PC-9 (cell line): ENCODE results near the gene GALNT16. TPM values are rescaled to one million over a fixed set of nuclear protein-coding genes. Genes with fewer than 3 reads are reported as not detected.

Experiments used
- BruUV-seq: library from RNA; stranded (reverse); fragments of 400-500 nt; replicated peaks from 2 replicates; lab custom pipeline; 2021; lab: Mats Ljungman, UMichigan
- CTCF ChIA-PET: fragments of 300-600 bp; sonication (Branson Sonifier 250); formaldehyde crosslinking; loops from one replicate; lab custom pipeline; 2022; ENCODE audit warnings: antibody characterized with exemption; lab: Charles Lee
- POLR2A ChIA-PET: fragments of 300-600 bp; sonication (Branson Sonifier 250); formaldehyde crosslinking; loops from one replicate; lab custom pipeline; 2022; ENCODE audit warnings: antibody characterized with exemption; ENCODE audit not compliant: unreplicated experiment; lab: Charles Lee
- DNase-seq, 2 experiments: peaks; one replicate each; pipeline versions ENCODE4 v3.0.0 to v3.0.0-alpha.2; 2015 to 2022; ENCODE audit warnings: mixed read lengths in 1 of 2
- H2AFZ ChIP-seq: fragments of 200-600 bp; sonication (generic); 2 replicates; pipeline ENCODE4 v1.8.1; 2017; ENCODE audit warnings: antibody characterized with exemption
- H3F3A ChIP-seq: fragments of 200-600 bp; sonication (generic); 2 replicates; pipeline ENCODE4 v1.8.1; 2017; ENCODE audit warnings: antibody characterized with exemption, mild to moderate bottlenecking, low read depth; ENCODE audit not compliant: insufficient read depth
- H3K27ac ChIP-seq: fragments of 200-600 bp; sonication (generic); 2 replicates; pipeline ENCODE4 v1.6.1; 2016; ENCODE audit warnings: mixed run types
- H3K27me3 ChIP-seq: fragments of 200-600 bp; sonication (generic); 2 replicates; pipeline ENCODE4 v1.6.1; 2016; ENCODE audit warnings: low read depth, mixed run types; ENCODE audit not compliant: insufficient read depth
- H3K36me3 ChIP-seq: fragments of 200-600 bp; sonication (generic); 2 replicates; pipeline ENCODE4 v1.6.1; 2016; ENCODE audit warnings: low read depth, mixed run types
- H3K4me1 ChIP-seq: fragments of 200-600 bp; sonication (generic); replicated peaks from 2 replicates; pipeline ENCODE4 v1.6.1; 2016; ENCODE audit warnings: mixed run types; ENCODE audit not compliant: insufficient read depth
- H3K4me2 ChIP-seq: fragments of 200-600 bp; sonication (generic); 2 replicates; pipeline ENCODE4 v1.6.1; 2017; ENCODE audit warnings: mixed run types
- H3K4me3 ChIP-seq: fragments of 200-600 bp; sonication (generic); 2 replicates; pipeline ENCODE4 v1.6.1; 2016; ENCODE audit warnings: mixed run types
- H3K79me2 ChIP-seq: fragments of 200-600 bp; sonication (generic); 2 replicates; pipeline ENCODE4 v1.6.1; 2017; ENCODE audit warnings: low read depth, mixed run types
- H3K9me2 ChIP-seq: fragments of 200-600 bp; sonication (generic); 2 replicates; pipeline ENCODE4 v1.8.1; 2017; ENCODE audit warnings: mild to moderate bottlenecking; ENCODE audit not compliant: insufficient read depth
- H3K9me3 ChIP-seq: fragments of 200-600 bp; sonication (generic); 2 replicates; pipeline ENCODE4 v1.8.1; 2016; ENCODE audit warnings: low read depth; ENCODE audit not compliant: insufficient read depth
- H4K20me1 ChIP-seq: fragments of 200-600 bp; sonication (generic); 2 replicates; pipeline ENCODE4 v1.8.1; 2017; ENCODE audit not compliant: insufficient read depth
- CTCF ChIP-seq: fragments of 200-600 bp; sonication (generic); conservative IDR thresholded peaks from 2 replicates; pipeline ENCODE4 v1.6.1; 2017; ENCODE audit warnings: mixed run types, antibody characterized with exemption, mild to moderate bottlenecking, moderate library complexity
- EZH2 ChIP-seq: fragments of 200-600 bp; sonication (generic); IDR thresholded peaks from 2 replicates; pipeline ENCODE4 v1.8.0; 2017; ENCODE audit warnings: antibody characterized with exemption, low read depth
- intact Hi-C: fragments of 100-400 bp; cut with micrococcal nuclease; formaldehyde crosslinking; loops from one replicate; pipeline ENCODE4 v1.10.0; 2022; ENCODE audit not compliant: unreplicated experiment
- total RNA-seq: library from RNA; stranded (reverse); gene quantifications from 2 replicates; pipeline ENCODE4 v1.2.3, GENCODE V29; 2021

The GALNT16 gene
- total RNA-seq, 1 experiment from 2014 or later, result 22.8 TPM

- TF ChIP-seq EZH2, result no peak
- no peak for TF ChIP-seq CTCF
- Histone ChIP-seq H3K9me2 (no peaks in the 10 kb centered on the region), H2AFZ (no peak overlapping the region), H3K4me1 (peaks cover 22% of the 10 kb centered on the region), H4K20me1 (no peaks in the 10 kb centered on the region), H3K9me3 (no peaks in the 10 kb centered on the region), H3F3A (peaks cover 18% of the 10 kb centered on the region; the same call in 1 of the 2 replicates), H3K27ac (no peak overlapping the region), H3K36me3 (no peaks in the 10 kb centered on the region), H3K79me2 (no peaks in the 10 kb centered on the region), H3K27me3 (no peaks in the 10 kb centered on the region), H3K4me3 (no peak overlapping the region), H3K4me2 (no peak overlapping the region)
- no peak for DNase-seq
- ChIA-PET POLR2A (no interaction called here), CTCF (interaction anchor here (0.6 kb wide), 1 partner anchor 452 kb away, joined by 6 read pairs; no protein-coding TSS in a partner anchor)
- no TSS peak for BruUV-seq
- intact Hi-C loops, result no loop called here
Observed at GRCh38 chr14:69315301-69315700, 55.3 kb downstream of the GALNT16 start.

GRCh38 chr14:69316449-69317101 lies 56.6 kb downstream of the GALNT16 start:
- Histone ChIP-seq H3K4me1 (peaks cover 22% of the 10 kb centered on the region), H2AFZ (no peak overlapping the region), H3K36me3 (no peaks in the 10 kb centered on the region), H3K27ac (no peak overlapping the region), H3F3A (peaks cover 18% of the 10 kb centered on the region; the same call in 1 of the 2 replicates), H3K9me2 (no peaks in the 10 kb centered on the region), H3K79me2 (no peaks in the 10 kb centered on the region), H4K20me1 (no peaks in the 10 kb centered on the region), H3K4me2 (no peak overlapping the region), H3K9me3 (no peaks in the 10 kb centered on the region), H3K27me3 (no peaks in the 10 kb centered on the region), H3K4me3 (no peak overlapping the region)
- ChIA-PET CTCF (interaction anchor here (1.2 kb wide), 1 partner anchor 74 kb away, joined by 3 read pairs; no protein-coding TSS in a partner anchor), POLR2A (no interaction called here)
- intact Hi-C loops, result no loop called here
- TF ChIP-seq CTCF (no peak), EZH2 (no peak)
- BruUV-seq, result no TSS peak
- DNase-seq, result no peak

- DNase-seq, result peak; percentile 58 to 86
- POLR2A ChIA-PET, result no interaction called here
- Histone ChIP-seq H3K79me2 (no peaks in the 10 kb centered on the region), H3K36me3 (no peaks in the 10 kb centered on the region), H3F3A (peaks cover 18% of the 10 kb centered on the region; the same call in 1 of the 2 replicates), H3K4me2 (peak overlapping the region; percentile 4; the same call in 1 of the 2 replicates), H2AFZ (no peak overlapping the region), H3K9me3 (no peaks in the 10 kb centered on the region), H3K9me2 (no peaks in the 10 kb centered on the region), H3K4me3 (no peak overlapping the region), H4K20me1 (no peaks in the 10 kb centered on the region), H3K27ac (peak overlapping the region; percentile 52), H3K27me3 (no peaks in the 10 kb centered on the region), H3K4me1 (peaks cover 22% of the 10 kb centered on the region)
- intact Hi-C loops, result no loop called here
- no TSS peak for BruUV-seq
- CTCF ChIA-PET, result interaction anchor here (1.2 kb wide), 1 partner anchor 74 kb away, joined by 3 read pairs; no protein-coding TSS in a partner anchor
- no peak for TF ChIP-seq EZH2
- TF ChIP-seq CTCF, result no peak
Observed at GRCh38 chr14:69317102-69317755, 57.3 kb downstream of the GALNT16 start.
